GM21515 (cell line): Measurements from ENCODE around the gene CMTM3.
"Not testable (repeated sequence)": the region's sequence is repeated elsewhere in the genome, so short reads cannot be mapped to it uniquely, and the experiment has no call there.

Experiments used
- ATAC-seq: cut with Tn5 transposase; IDR thresholded peaks from one replicate; pipeline ENCODE4 v1.9.1; 2021; ENCODE audit not compliant: unreplicated experiment

CMTM3 gene

DNA sequence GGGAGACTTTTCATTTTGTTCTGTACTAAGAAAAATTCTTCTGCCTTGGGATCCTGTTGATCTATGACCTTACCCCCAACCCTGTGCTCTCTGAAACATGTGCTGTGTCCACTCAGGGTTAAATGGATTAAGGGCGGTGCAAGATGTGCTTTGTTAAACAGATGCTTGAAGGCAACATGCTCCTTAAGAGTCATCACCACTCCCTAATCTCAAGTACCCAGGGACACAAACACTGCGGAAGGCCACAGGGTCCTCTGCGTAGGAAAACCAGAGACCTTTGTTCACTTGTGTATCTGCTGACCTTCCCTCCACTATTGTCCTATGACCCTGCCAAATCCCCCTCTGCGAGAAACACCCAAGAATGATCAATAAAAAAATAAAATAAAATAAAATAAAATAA is 27.1 kb downstream of the CMTM3 start:
- ATAC-seq = not testable (repeated sequence)

GRCh38 chr16:66634527-66635196 is 30.2 kb downstream of the CMTM3 start:
- ATAC-seq = no peak

- no peak for ATAC-seq
Measured at GRCh38 chr16:66635406-66635805, 30.9 kb downstream of the CMTM3 start.

- no peak for ATAC-seq
Measured at GRCh38 chr16:66636199-66636598, 31.7 kb downstream of the CMTM3 start.

DNA sequence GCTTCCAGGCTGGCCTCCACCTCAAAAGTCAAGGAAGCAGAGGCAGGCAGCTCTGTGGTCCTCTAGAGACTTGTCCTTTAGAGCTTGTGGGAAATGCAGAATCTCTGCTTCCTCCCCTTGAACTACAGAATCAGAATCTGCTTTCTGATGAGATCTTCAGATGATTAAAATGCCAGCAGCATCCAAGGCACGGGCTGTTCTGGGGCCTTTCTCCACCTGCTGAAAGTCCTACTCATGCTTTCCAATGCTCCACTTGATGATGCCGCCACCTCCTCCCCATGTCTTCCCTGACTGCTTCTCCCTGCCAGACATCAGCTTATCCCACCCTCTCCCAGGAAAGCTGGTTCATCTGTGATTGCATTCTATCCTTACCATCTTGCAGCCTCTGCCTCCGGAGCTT is 33.3 kb downstream of the CMTM3 start:
- no peak for ATAC-seq

- ATAC-seq = no peak
Measured at GRCh38 chr16:66639091-66639885, 34.8 kb downstream of the CMTM3 start.

GRCh38 chr16:66640724-66641314 is 36.3 kb downstream of the CMTM3 start:
- no peak for ATAC-seq

DNA sequence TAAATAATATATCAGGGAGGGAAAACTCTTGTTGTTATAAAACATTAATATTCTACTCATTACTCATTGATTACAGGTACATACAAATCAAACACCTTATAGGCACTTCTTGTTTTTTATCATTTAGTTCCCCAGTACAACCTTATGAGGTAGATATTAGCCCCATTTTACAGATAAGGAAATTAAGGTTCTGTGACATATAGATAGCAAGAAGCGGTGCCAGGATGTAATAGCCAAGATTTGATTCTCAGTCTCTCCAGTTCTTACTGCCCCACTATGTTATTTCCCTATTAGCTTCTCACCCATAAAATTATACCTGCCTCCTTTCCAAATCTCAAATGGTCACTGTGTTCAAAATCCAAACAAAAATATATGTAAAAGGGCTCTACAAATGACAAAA is 36.9 kb downstream of the CMTM3 start:
- no peak for ATAC-seq

DNA sequence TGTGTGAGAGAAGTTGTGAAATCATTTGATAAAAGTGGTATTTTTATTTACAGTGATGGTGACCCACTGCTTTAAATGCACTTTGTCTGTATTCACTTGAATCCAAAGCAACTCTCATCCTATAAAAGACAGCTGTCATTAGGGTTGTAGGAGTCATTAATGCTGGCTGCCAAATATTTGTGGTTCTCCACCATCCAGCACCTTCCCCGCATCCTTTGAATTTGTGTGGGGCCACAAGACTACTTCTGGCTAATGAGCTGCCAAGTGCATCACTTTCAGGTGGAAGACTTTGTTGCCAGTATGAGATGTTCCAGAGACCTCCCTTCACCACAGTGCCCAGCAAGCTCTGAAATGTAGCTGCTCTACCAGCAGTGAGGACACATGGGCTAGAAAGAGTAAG is 43.4 kb downstream of the CMTM3 start:
- no peak for ATAC-seq

DNA sequence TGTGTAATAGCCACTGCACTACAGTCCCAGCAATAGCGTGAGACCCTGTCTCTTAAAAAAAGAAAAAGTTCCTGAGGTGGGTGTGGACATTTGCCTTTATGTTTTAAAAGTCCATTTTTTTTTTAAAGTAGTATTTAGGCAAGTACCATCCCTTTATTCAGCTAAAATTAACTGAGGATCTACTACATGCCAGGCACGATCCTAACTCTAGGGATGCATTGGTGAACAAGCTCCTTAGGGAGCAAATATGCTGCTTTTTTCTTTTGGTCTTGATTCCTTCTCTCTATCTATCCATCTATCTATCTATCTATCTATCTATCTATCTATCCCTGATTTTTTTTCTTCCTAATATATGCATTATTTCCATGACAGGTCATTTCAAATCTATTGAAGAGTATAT is 44.7 kb downstream of the CMTM3 start:
- no peak for ATAC-seq

- no peak for ATAC-seq
Measured at GRCh38 chr16:66649636-66650205, 45.2 kb downstream of the CMTM3 start.

DNA sequence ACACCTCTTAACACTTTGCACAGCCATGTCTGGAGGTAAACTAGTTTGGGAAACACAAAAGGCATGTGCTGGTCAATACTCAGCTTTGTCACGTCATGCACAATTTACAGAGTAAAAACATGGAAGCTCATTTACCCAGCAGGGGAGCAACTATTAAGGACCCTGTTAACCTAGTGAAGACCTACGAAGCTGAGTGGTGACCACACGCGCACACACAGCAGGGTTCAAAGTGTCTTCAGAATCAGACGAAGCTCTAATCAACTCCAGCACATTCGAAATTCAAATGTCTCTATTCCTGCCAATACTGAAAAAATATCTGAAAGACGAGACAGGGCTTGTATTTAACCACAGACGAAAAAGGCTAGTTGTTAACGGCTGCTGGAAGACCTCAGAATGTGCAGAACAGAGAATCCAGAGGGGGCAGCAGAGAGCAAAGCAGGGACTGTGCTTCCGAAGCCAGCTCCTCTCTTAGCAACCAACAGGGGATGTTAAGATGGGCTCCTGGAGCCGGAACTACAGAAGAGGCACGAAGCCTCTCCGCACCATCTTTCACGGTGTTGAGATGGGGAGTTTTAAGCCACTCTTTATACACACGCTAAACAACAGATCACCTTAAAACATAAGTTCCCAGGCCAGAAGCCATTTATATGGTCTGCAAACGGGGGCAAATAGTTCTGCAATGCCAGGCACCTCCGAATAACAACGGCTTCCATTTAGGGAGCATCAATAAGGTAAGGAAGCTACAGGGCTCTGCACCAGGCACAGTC is 46.4 kb downstream of the CMTM3 start:
- peak; percentile 94 for ATAC-seq

DNA sequence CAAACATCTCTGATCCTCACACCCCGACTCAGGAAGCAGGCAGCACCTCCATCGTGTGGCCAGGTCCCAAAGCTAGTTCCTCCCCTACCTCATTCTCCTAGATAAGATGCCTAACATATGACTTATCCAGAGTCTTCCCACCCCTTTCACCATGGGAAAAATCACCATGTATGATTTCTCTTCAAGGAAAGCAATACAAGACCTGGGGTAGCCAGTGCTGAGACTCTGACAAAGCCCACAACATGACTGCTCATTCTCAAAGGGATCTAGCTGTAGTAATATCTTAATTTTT is 46.9 kb downstream of the CMTM3 start:
- no peak for ATAC-seq

DNA sequence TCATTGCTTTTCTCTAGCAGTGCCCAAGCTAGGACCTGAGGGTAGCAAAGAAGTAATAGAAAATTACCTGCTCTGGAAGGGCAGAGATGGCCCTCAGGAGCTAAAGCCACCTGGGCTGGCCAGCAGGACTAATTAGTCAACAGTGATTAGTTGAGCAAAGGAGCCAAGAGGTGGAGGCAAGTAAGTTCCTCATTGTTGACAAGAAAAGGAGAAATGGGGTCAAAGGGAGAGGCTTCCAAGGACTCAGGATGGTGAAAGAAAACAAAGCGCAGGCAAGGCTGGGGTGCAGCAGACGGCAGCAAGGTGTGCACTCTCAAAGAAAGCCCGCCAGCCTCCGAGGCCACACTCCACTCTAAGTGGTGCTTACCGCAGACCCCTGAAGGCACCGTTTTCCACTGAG is 47.5 kb downstream of the CMTM3 start:
- ATAC-seq = no peak

DNA sequence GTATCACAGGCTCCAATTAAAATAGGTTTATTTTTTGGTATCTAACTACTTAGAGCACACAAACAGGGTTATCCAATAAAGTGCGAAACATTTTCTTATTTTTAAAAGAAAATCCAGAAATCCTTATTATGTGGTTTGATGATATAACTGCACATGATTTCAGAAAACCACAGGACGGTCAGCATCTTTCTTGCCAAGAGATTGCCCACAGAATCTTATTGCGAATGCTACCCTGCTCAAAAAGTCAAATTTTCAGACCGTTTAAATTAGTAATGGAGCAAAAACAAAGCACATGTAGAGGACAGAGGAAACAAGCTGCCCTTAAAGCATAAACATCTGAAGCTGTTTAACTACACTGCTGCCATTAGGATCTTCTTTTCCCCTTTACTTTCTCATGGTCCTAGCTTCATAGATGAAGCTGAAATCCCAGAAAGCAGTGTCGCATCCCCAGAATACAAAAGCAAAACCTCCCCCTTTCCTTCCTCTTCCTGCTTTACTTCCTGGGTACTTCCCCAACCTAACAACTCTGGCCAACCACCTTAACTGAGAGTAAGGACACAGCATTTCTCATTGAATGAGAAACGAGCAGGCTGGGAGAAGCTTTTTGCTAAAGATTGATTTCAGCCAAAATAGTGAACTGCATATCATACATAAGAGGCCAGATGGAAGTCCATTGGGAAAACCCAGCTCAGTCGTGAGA is 48.3 kb downstream of the CMTM3 start:
- ATAC-seq = no peak

GRCh38 chr16:66653581-66654350 is 49.3 kb downstream of the CMTM3 start:
- no peak for ATAC-seq

GRCh38 chr16:66656547-66656946 is 52.0 kb downstream of the CMTM3 start:
- no peak for ATAC-seq

GRCh38 chr16:66658143-66658859 is 53.8 kb downstream of the CMTM3 start:
- no peak for ATAC-seq

DNA sequence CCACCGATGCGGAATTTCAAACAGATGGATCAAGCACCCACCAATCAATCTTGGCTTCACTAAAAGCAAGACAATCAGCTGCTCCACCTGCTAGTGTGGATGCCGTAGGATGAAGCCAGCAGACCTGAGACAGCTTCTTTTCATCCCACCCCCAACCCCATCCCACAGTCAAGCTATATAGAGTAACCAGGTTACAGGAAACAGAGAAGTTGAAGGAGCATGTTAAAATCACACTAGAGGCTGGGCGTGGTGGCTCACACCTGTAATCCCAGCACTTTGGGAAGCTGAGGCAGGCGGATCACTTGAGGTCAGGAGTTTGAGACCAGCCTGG is 54.3 kb downstream of the CMTM3 start:
- ATAC-seq = no peak
